Fibroblast of skin of left biceps (primary cell): ENCODE results near the gene EXOC6.

Experiments
- DNase-seq, 2 experiments: peaks; one replicate each; pipeline ENCODE4 v3.0.0-alpha.2; 2013; ENCODE audit warnings: low read depth in 2 of 2

EXOC6 gene

GRCh38 chr10:92848441-92849233 lies at the start of gene EXOC6:
Gene EXOC6, plus strand, starts transcription at chr10:92848520. Its CDS starts 14 bp downstream, at chr10:92848534.
- peak in 1 of 2 experiments; percentile 18 for DNase-seq

- no peak for DNase-seq
Measured at GRCh38 chr10:92799568-92799967, 48.8 kb upstream of the EXOC6 start.

- DNase-seq = no peak
Measured at GRCh38 chr10:92800134-92800733, 48.1 kb upstream of the EXOC6 start.

- DNase-seq = no peak
Measured at GRCh38 chr10:92801978-92802872, 46.1 kb upstream of the EXOC6 start.

- DNase-seq = no peak
Measured at GRCh38 chr10:92809840-92810239, 38.5 kb upstream of the EXOC6 start.

GRCh38 chr10:92810934-92811532 lies 37.3 kb upstream of the EXOC6 start:
- no peak for DNase-seq

- no peak for DNase-seq
Measured at GRCh38 chr10:92811986-92812385, 36.3 kb upstream of the EXOC6 start.

GRCh38 chr10:92813979-92814378 lies 34.3 kb upstream of the EXOC6 start:
- DNase-seq = no peak

- DNase-seq = no peak
Measured at GRCh38 chr10:92814790-92815189, 33.5 kb upstream of the EXOC6 start.

GRCh38 chr10:92816091-92816531 lies 32.2 kb upstream of the EXOC6 start:
- no peak for DNase-seq

GRCh38 chr10:92822060-92822634 lies 26.2 kb upstream of the EXOC6 start:
- peak; percentile 45 to 53 for DNase-seq

GRCh38 chr10:92822964-92823363 lies 25.4 kb upstream of the EXOC6 start:
- no peak for DNase-seq

GRCh38 chr10:92826061-92826460 lies 22.3 kb upstream of the EXOC6 start:
- DNase-seq = no peak

GRCh38 chr10:92826504-92826903 lies 21.8 kb upstream of the EXOC6 start:
- no peak for DNase-seq

- no peak for DNase-seq
Measured at GRCh38 chr10:92829042-92829785, 19.1 kb upstream of the EXOC6 start.

GRCh38 chr10:92829786-92830377 lies 18.4 kb upstream of the EXOC6 start:
- DNase-seq = no peak

GRCh38 chr10:92830478-92831389 lies 17.6 kb upstream of the EXOC6 start:
- no peak for DNase-seq

- no peak for DNase-seq
Measured at GRCh38 chr10:92832121-92832520, 16.2 kb upstream of the EXOC6 start.

- no peak for DNase-seq
Measured at GRCh38 chr10:92832998-92833650, 15.2 kb upstream of the EXOC6 start.
